Caco-2 (cell line): Measurements from ENCODE around the gene IL10. TPM values are rescaled to one million over a fixed set of nuclear protein-coding genes. Genes with fewer than 3 reads are reported as not detected.

Experiments
- BruUV-seq: library from RNA; stranded (reverse); fragments of 400-500 nt; replicated peaks from 2 replicates; lab custom pipeline; 2021; lab: Mats Ljungman, UMichigan
- CTCF ChIA-PET: fragments of 300-600 bp; sonication (Branson Sonifier 250); formaldehyde crosslinking; loops from one replicate; lab custom pipeline; 2022; ENCODE audit warnings: antibody characterized with exemption; lab: Charles Lee
- POLR2A ChIA-PET: fragments of 300-600 bp; sonication (Branson Sonifier 250); formaldehyde crosslinking; loops from one replicate; lab custom pipeline; 2022; ENCODE audit warnings: antibody characterized with exemption; lab: Charles Lee
- DNase-seq, 2 experiments: peaks; one replicate each; pipeline versions ENCODE4 v3.0.0 to v3.0.0-alpha.2; 2020 to 2022
- H3K27me3 ChIP-seq: replicated peaks from 2 replicates; pipeline ENCODE4 v1.6.0; 2011; ENCODE audit warnings: low read length; ENCODE audit not compliant: control insufficient read depth, insufficient read depth
- H3K36me3 ChIP-seq: 2 replicates; pipeline ENCODE4 v1.5.1; 2011; ENCODE audit warnings: low read length; ENCODE audit not compliant: control insufficient read depth, insufficient read depth
- H3K4me1 ChIP-seq: fragments of 250-450 bp; sonication (Bioruptor Pico); 2 replicates; pipeline ENCODE4 v1.5.1; 2020; ENCODE audit warnings: mild to moderate bottlenecking
- H3K4me3 ChIP-seq: 2 replicates; pipeline ENCODE4 v1.5.1; 2011; ENCODE audit warnings: low read depth, mild to moderate bottlenecking, control low read depth, low read length
- H3K9me3 ChIP-seq: fragments of 250-450 bp; sonication (Bioruptor Pico); 2 replicates; pipeline ENCODE4 v1.5.1; 2020; ENCODE audit warnings: mild to moderate bottlenecking, moderate library complexity
- H3K27ac Mint-ChIP-seq: one replicate; pipeline ENCODE4 v1.8.0; 2022; ENCODE audit warnings: mixed read lengths; ENCODE audit not compliant: unreplicated experiment
- H3K27me3 Mint-ChIP-seq: one replicate; pipeline ENCODE4 v1.8.0; 2022; ENCODE audit warnings: mixed read lengths; ENCODE audit not compliant: insufficient read depth, unreplicated experiment
- H3K36me3 Mint-ChIP-seq: one replicate; pipeline ENCODE4 v1.8.0; 2022; ENCODE audit warnings: mild to moderate bottlenecking, mixed read lengths; ENCODE audit not compliant: insufficient read depth, unreplicated experiment
- H3K4me1 Mint-ChIP-seq: one replicate; pipeline ENCODE4 v1.8.0; 2022; ENCODE audit warnings: low read depth, mixed read lengths; ENCODE audit not compliant: unreplicated experiment
- H3K4me3 Mint-ChIP-seq: one replicate; pipeline ENCODE4 v1.8.0; 2022; ENCODE audit warnings: mild to moderate bottlenecking, moderate library complexity, mixed read lengths; ENCODE audit not compliant: unreplicated experiment
- H3K9me3 Mint-ChIP-seq: one replicate; pipeline ENCODE4 v1.8.0; 2022; ENCODE audit warnings: mixed read lengths; ENCODE audit not compliant: unreplicated experiment
- CTCF ChIP-seq, 2 experiments: fragments of 200-600 bp in 1 of 2; IDR thresholded peaks; 1 replicate in 1 of 2; 2 replicates in 1 of 2; pipeline versions ENCODE4 v1.5.1 to v1.8.0; 2011 to 2022; ENCODE audit warnings: antibody characterized with exemption in 1 of 2, control low read depth in 1 of 2, inconsistent platforms in 1 of 2, low read depth in 1 of 2, low read length in 1 of 2, mild to moderate bottlenecking in 1 of 2, moderate library complexity in 1 of 2; ENCODE audit not compliant: insufficient read depth in 1 of 2, severe bottlenecking in 1 of 2, unreplicated experiment in 1 of 2
- intact Hi-C: fragments of 100-400 bp; cut with micrococcal nuclease; formaldehyde crosslinking; loops from one replicate; pipeline ENCODE4 v1.10.0; 2022; ENCODE audit not compliant: unreplicated experiment
- total RNA-seq: library from RNA; stranded (reverse); gene quantifications from 2 replicates; pipeline ENCODE4 v1.2.3, GENCODE V29; 2022

Gene IL10
- total RNA-seq, 1 experiment from 2014 or later = not detected

GRCh38 chr1:206808615-206809014 lies 36.3 kb upstream of the IL10 start:
- Mint-ChIP-seq H3K36me3 (no peaks in the 10 kb centered on the region), H3K4me1 (no peaks in the 10 kb centered on the region), H3K27me3 (no peaks in the 10 kb centered on the region), H3K27ac (no peak overlapping the region), H3K4me3 (no peak overlapping the region), H3K9me3 (no peaks in the 10 kb centered on the region)
- no TSS peak for BruUV-seq
- POLR2A ChIA-PET = no interaction called here
- Histone ChIP-seq H3K36me3 (no peaks in the 10 kb centered on the region), H3K4me3 (no peak overlapping the region), H3K27me3 (no peaks in the 10 kb centered on the region), H3K9me3 (no peaks in the 10 kb centered on the region), H3K4me1 (no peaks in the 10 kb centered on the region)
- peak; percentile 48 to 59 for TF ChIP-seq CTCF (IDR thresholded peaks at IDR 0.05; ENCODE audit: insufficient read depth in 1 of 2, low read depth in 1 of 2, low read length in 1 of 2, severe bottlenecking in 1 of 2, unreplicated experiment in 1 of 2)
- intact Hi-C loops = loop anchor here (1.0 to 2.0 kb wide), 6 partner anchors 69 to 177 kb away; no protein-coding TSS in a partner anchor
- DNase-seq = peak; percentile 46 to 57
- CTCF ChIA-PET = interaction anchor here (0.7 to 2.1 kb wide), 9 partner anchors 10 to 242 kb away, joined by 3 to 22 read pairs (median 5); no protein-coding TSS in a partner anchor

GRCh38 chr1:206805357-206805756 lies 33.1 kb upstream of the IL10 start:
- no TSS peak for BruUV-seq
- Mint-ChIP-seq H3K27me3 (no peaks in the 10 kb centered on the region), H3K36me3 (no peaks in the 10 kb centered on the region), H3K27ac (no peak overlapping the region), H3K9me3 (no peaks in the 10 kb centered on the region), H3K4me1 (peaks cover 6% of the 10 kb centered on the region), H3K4me3 (no peak overlapping the region)
- intact Hi-C loops = no loop called here
- Histone ChIP-seq H3K4me1 (no peaks in the 10 kb centered on the region), H3K9me3 (no peaks in the 10 kb centered on the region), H3K4me3 (no peak overlapping the region), H3K27me3 (no peaks in the 10 kb centered on the region), H3K36me3 (no peaks in the 10 kb centered on the region)
- ChIA-PET POLR2A (no interaction called here), CTCF (interaction anchor here (1.3 kb wide), 1 partner anchor 71 kb away, joined by 5 read pairs; no protein-coding TSS in a partner anchor)
- DNase-seq = no peak
- no peak for TF ChIP-seq CTCF (IDR thresholded peaks at IDR 0.05; ENCODE audit: insufficient read depth in 1 of 2, low read depth in 1 of 2, low read length in 1 of 2, severe bottlenecking in 1 of 2, unreplicated experiment in 1 of 2)

GRCh38 chr1:206804156-206804737 lies 32.0 kb upstream of the IL10 start:
- no peaks in the 10 kb centered on the region for H3K9me3 ChIP-seq
- Mint-ChIP-seq H3K27ac (no peak overlapping the region), H3K4me3 (no peak overlapping the region), H3K27me3 (no peaks in the 10 kb centered on the region), H3K36me3 (no peaks in the 10 kb centered on the region), H3K9me3 (no peaks in the 10 kb centered on the region), H3K4me1 (peaks cover 6% of the 10 kb centered on the region)
- H3K4me3 ChIP-seq = no peak overlapping the region
- no peaks in the 10 kb centered on the region for H3K36me3 ChIP-seq
- no TSS peak for BruUV-seq
- TF ChIP-seq CTCF (IDR thresholded peaks at IDR 0.05; ENCODE audit: insufficient read depth in 1 of 2, low read depth in 1 of 2, low read length in 1 of 2, severe bottlenecking in 1 of 2, unreplicated experiment in 1 of 2) = no peak
- no peak for DNase-seq
- intact Hi-C loops = no loop called here
- ChIA-PET POLR2A (no interaction called here), CTCF (interaction anchor here (0.8 to 1.3 kb wide), 3 partner anchors 68 to 70 kb away, joined by 3 to 5 read pairs (median 3); no protein-coding TSS in a partner anchor)
- H3K4me1 ChIP-seq = no peaks in the 10 kb centered on the region
- no peaks in the 10 kb centered on the region for H3K27me3 ChIP-seq
